Mesodermal cell (in vitro differentiated cells): ENCODE results near the gene APCS.

ENCODE experiments used
- H3K27ac ChIP-seq: 2 replicates; pipeline ENCODE4 v1.7.0; 2013; ENCODE audit warnings: mild to moderate bottlenecking, low read depth, low read length, moderate library complexity; ENCODE audit not compliant: severe bottlenecking
- H3K36me3 ChIP-seq: 2 replicates; pipeline ENCODE4 v1.7.1; 2013; ENCODE audit warnings: mild to moderate bottlenecking, low read length, moderate library complexity; ENCODE audit not compliant: control insufficient read depth, insufficient read depth
- H3K4me1 ChIP-seq: one replicate; pipeline ENCODE4 v1.7.1; 2013; ENCODE audit warnings: mild to moderate bottlenecking, low read length; ENCODE audit not compliant: insufficient read depth, control insufficient read depth, poor library complexity, severe bottlenecking
- H3K4me3 ChIP-seq: 2 replicates; pipeline ENCODE4 v1.7.0; 2013; ENCODE audit warnings: low read length, control low read depth, mild to moderate bottlenecking; ENCODE audit not compliant: insufficient read depth, poor library complexity, severe bottlenecking; ENCODE audit errors: extremely low read depth
- H3K9me3 ChIP-seq: 2 replicates; pipeline ENCODE4 v1.7.1; 2013; ENCODE audit warnings: mild to moderate bottlenecking, low read length, moderate library complexity; ENCODE audit not compliant: control insufficient read depth
- WGBS, 2 experiments: methylation state at CpG; one replicate each; pipeline ENCODE4 v1.1.5; 2013; ENCODE audit warnings: missing lambda C conversion rate in 2 of 2; ENCODE audit not compliant: insufficient coverage in 2 of 2; 5-methylcytosine and 5-hydroxymethylcytosine counted together

APCS gene

GRCh38 chr1:159584536-159584935 is 3.1 kb upstream of the APCS start:
- Histone ChIP-seq H3K27ac (no peak overlapping the region), H3K36me3 (no peaks in the 10 kb centered on the region), H3K4me1 (no peaks in the 10 kb centered on the region), H3K4me3 (no peak overlapping the region), H3K9me3 (no peaks in the 10 kb centered on the region)
- 83 to 88% methylated on average over 2 of the region's 2 CpGs for WGBS, 2 experiments

- 71% methylated on average over 1 of the region's 4 CpGs; no CpG with 5 or more reads in 1 of the 2 experiments for WGBS, 2 experiments
- H3K4me3 ChIP-seq, result no peak overlapping the region
- H3K9me3 ChIP-seq, result no peaks in the 10 kb centered on the region
- no peaks in the 10 kb centered on the region for H3K36me3 ChIP-seq
- H3K4me1 ChIP-seq, result peaks cover 2% of the 10 kb centered on the region
- H3K27ac ChIP-seq, result no peak overlapping the region
These were observed 4.4 kb downstream of the APCS start for GRCh38 chr1:159591981-159592380.

GRCh38 chr1:159594625-159595405 is 7.2 kb downstream of the APCS start:
- no peaks in the 10 kb centered on the region for H3K36me3 ChIP-seq
- no peak overlapping the region for H3K4me3 ChIP-seq
- H3K27ac ChIP-seq, result no peak overlapping the region
- H3K9me3 ChIP-seq, result no peaks in the 10 kb centered on the region
- H3K4me1 ChIP-seq, result peaks cover 22% of the 10 kb centered on the region
- 77 to 93% methylated on average over 2 to 3 of the region's 6 CpGs for WGBS, 2 experiments

- Histone ChIP-seq H3K4me3 (no peak overlapping the region), H3K9me3 (no peaks in the 10 kb centered on the region), H3K27ac (peak overlapping the region; percentile 85), H3K4me1 (peaks cover 22% of the 10 kb centered on the region), H3K36me3 (no peaks in the 10 kb centered on the region)
- 51 to 62% methylated on average over 4 of the region's 4 CpGs for WGBS, 2 experiments
These were observed 10.6 kb downstream of the APCS start for GRCh38 chr1:159598196-159598595.

GRCh38 chr1:159600894-159601293 is 13.3 kb downstream of the APCS start:
- Histone ChIP-seq H3K9me3 (peaks cover 6% of the 10 kb centered on the region), H3K36me3 (no peaks in the 10 kb centered on the region), H3K4me1 (peaks cover 22% of the 10 kb centered on the region), H3K27ac (no peak overlapping the region), H3K4me3 (no peak overlapping the region)
- WGBS, 2 experiments, result 68% methylated on average over 2 of the region's 3 CpGs; no CpG with 5 or more reads in 1 of the 2 experiments

GRCh38 chr1:159602501-159602999 is 14.9 kb downstream of the APCS start:
- 57 to 88% methylated on average over 1 to 2 of the region's 5 CpGs for WGBS, 2 experiments
- H3K4me3 ChIP-seq, result no peak overlapping the region
- peaks cover 6% of the 10 kb centered on the region for H3K9me3 ChIP-seq

GRCh38 chr1:159612211-159612885 is 24.7 kb downstream of the APCS start:
- WGBS, 2 experiments, result 68 to 91% methylated on average over 2 to 6 of the region's 8 CpGs
- H3K36me3 ChIP-seq, result no peaks in the 10 kb centered on the region

More at GRCh38 chr1:159602501-159602999, 14.9 kb downstream of the APCS start:
- H3K36me3 ChIP-seq, result no peaks in the 10 kb centered on the region
- no peak overlapping the region for H3K27ac ChIP-seq
- H3K4me1 ChIP-seq, result peaks cover 15% of the 10 kb centered on the region

GRCh38 chr1:159632922-159633321 is 45.3 kb downstream of the APCS start:
- no peak overlapping the region for H3K4me3 ChIP-seq
- H3K4me1 ChIP-seq, result no peaks in the 10 kb centered on the region
- no peaks in the 10 kb centered on the region for H3K9me3 ChIP-seq
- no peaks in the 10 kb centered on the region for H3K36me3 ChIP-seq
- no peak overlapping the region for H3K27ac ChIP-seq

More at GRCh38 chr1:159612211-159612885, 24.7 kb downstream of the APCS start:
- Histone ChIP-seq H3K4me1 (no peaks in the 10 kb centered on the region), H3K27ac (no peak overlapping the region), H3K9me3 (no peaks in the 10 kb centered on the region), H3K4me3 (no peak overlapping the region)
